Astrocyte of the cerebellum (primary cell): ENCODE data around the gene SLC25A22.

Experiments
- DNase-seq: peaks from one replicate; pipeline ENCODE4 v3.0.0-alpha.2; 2011; ENCODE audit warnings: low read depth
- H3K4me3 ChIP-seq: 2 replicates; pipeline ENCODE4 v1.5.1; 2011; ENCODE audit warnings: mild to moderate bottlenecking, low read depth, low read length, moderate library complexity
- in situ Hi-C: cut with HindIII; loops from 2 replicates; pipeline ENCODE4 v1.10.0; 2017; ENCODE audit warnings: low sequenced_read_pairs
- TF ChIP-seq, protein P1 (sequence below): IDR thresholded peaks from 2 replicates; pipeline ENCODE4 v1.5.1; 2012; ENCODE audit warnings: low read length, low read depth, moderate library complexity, mild to moderate bottlenecking; ENCODE audit errors: missing control alignments

SLC25A22 gene

DNA sequence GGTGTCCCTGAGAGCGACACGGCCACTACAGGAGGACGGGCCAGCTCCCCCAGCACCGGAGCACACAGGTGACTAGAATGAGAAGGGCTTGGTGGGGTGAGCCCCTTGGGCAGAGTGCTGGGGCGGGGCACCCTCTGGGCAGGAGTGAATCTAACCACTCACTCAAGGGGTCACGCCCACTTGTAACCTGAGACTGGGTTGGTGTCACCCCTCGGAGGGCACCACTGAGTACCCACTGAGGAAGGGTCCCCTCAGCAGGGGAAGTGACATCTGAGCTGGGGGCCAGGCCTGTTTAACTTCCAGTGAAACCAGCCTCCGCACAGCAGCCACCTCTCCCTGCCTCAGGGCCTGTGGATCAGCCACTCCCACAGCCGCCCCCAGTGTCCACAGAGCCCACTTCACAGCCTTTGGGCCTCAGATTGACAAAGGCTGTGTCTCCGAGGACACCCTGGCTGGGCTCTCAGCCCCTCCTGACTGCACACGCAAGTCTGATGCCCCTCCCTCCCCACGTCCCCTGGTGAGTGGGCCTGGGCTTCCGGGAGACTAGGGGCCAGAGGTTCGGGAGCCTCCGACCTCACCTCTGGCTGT lies 26.4 kb downstream of the SLC25A22 start:
- TF ChIP-seq, protein P1, sequence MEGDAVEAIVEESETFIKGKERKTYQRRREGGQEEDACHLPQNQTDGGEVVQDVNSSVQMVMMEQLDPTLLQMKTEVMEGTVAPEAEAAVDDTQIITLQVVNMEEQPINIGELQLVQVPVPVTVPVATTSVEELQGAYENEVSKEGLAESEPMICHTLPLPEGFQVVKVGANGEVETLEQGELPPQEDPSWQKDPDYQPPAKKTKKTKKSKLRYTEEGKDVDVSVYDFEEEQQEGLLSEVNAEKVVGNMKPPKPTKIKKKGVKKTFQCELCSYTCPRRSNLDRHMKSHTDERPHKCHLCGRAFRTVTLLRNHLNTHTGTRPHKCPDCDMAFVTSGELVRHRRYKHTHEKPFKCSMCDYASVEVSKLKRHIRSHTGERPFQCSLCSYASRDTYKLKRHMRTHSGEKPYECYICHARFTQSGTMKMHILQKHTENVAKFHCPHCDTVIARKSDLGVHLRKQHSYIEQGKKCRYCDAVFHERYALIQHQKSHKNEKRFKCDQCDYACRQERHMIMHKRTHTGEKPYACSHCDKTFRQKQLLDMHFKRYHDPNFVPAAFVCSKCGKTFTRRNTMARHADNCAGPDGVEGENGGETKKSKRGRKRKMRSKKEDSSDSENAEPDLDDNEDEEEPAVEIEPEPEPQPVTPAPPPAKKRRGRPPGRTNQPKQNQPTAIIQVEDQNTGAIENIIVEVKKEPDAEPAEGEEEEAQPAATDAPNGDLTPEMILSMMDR, result no peak
- no peak for DNase-seq
- H3K4me3 ChIP-seq, result no peak overlapping the region
- in situ Hi-C loops, result loop anchor here (25.0 kb wide), 1 partner anchor 109 kb away; no protein-coding TSS in a partner anchor

DNA sequence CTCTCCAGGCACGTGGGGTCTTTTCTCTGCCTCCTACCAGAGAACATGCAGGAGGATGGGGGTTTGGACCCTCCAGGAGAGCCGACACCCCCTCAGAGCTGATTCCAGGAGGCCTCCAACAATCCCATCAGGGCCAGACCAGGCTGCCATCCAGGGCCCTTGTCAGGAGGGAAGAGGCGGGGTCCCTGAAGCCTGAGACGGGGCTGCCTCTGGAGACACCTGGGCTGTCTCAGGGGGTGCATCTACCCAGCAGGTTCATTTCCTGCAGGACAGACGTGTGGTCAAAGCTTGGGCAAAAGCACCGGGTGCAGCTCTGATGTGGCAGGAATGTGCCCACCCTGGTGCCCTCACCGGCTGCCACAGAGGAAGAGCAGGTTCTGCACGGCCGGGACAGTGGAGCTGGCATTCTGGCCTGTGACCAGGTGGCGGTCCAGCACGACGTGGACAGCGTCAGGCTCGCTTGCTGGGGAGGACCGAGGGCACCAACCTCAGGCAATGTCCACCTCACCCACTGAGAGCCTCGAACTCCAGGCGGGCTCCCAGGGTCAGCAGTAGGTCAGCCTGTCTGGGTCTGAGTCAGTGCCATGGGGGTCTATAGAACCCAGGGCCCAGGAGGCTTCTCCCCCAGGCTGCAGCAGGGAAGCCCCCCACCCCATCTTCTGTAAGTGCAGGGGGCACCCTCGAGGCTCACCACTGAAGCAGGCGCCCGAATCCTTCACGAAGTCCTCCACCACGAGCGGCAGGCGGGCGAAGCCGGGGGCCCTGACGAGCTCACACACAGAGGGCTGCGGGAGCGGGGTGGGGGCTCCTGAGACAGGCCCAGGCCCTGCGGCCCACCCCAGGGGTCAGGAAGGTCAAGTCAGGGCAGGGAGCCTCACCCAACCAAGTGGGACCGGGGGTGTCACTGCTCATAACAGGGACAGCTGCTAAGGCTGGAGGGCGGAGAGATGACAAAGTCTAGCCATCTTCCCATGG lies 27.2 kb downstream of the SLC25A22 start:
- no peak overlapping the region for H3K4me3 ChIP-seq
- DNase-seq, result no peak
- TF ChIP-seq, protein P1, result no peak
- in situ Hi-C loops, result loop anchor here (25.0 kb wide), 1 partner anchor 109 kb away; no protein-coding TSS in a partner anchor

DNA sequence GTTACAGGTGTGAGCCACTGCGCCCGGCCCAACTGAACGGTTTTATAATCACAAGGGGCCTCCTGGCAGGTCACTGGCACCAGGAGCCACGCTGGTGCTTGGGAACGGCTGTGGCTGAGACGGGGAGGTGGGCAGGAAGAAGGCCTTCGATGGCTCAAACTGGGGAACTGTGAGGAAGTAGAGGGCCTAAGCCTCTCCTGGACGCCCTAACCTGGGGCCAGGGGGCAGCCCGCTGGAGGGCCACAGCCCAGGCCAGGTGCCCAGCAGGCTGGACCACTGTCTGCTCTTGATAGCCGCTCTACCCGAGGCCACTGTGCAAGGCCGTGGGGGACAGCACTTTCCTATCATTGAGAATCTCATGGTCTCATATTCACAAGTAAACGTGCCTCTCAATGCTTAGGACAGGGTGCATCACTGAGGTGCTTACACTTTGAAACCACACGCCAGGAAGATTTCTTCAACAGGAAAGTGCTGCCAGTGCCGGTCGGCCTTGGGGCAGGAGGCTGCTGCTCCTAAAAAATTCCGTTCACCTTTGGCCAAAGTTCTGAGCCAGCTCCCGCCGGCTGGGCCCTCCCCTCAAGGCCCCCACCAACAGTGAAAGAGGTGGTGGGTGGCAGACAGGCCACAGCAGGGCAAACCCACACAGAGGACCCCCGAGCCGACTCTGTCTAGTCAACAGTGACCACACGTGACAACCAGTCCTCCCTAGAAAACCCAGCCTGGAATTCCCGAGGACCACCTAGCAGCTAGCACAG lies 28.0 kb downstream of the SLC25A22 start:
- in situ Hi-C loops, result loop anchor here (25.0 kb wide), 1 partner anchor 108 kb away; no protein-coding TSS in a partner anchor
- TF ChIP-seq, protein P1, result no peak
- DNase-seq, result no peak
- no peak overlapping the region for H3K4me3 ChIP-seq

DNA sequence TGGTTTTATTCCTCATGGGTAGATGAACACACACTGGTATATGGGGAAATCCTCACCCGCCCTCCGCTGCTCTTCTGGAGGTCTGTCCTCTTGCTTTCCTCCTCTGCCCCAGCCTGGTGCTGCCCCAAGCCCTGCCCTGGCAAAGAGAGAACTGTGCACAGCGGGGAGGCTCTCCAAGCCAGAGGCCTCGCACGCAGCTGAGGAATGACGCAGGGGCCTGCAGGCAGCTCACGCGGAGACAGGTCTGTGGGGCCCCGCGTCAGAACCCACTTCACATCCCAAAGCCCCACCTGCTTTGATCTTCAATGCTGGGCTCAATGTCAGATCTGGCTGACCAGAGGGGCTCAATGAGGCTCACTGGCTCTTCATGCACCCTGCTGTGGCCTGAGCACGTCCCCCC lies 30.8 kb downstream of the SLC25A22 start:
- in situ Hi-C loops, result loop anchor here (25.0 kb wide), 1 partner anchor 105 kb away; no protein-coding TSS in a partner anchor
- DNase-seq, result no peak
- no peak overlapping the region for H3K4me3 ChIP-seq
- TF ChIP-seq, protein P1, result no peak

DNA sequence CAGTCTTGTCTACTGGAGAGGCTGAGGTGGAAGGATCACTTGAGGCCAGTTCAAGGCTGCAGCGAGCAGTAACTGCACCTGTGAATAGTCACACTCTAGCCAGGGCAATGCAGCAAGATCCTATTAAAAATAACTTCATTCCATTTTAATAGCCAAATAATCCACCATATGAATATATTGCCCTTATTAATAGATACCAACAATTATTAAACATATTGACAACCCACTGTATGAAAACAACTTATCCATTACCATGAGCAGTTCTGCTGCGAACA lies 31.2 kb downstream of the SLC25A22 start:
- DNase-seq, result no peak
- TF ChIP-seq, protein P1, result no peak
- in situ Hi-C loops, result loop anchor here (25.0 kb wide), 1 partner anchor 105 kb away; no protein-coding TSS in a partner anchor
- no peak overlapping the region for H3K4me3 ChIP-seq
